Adrenal gland (tissue), 12 donors: ENCODE results near the gene BRSK2. TPM values are rescaled to one million over a fixed set of nuclear protein-coding genes. Genes with fewer than 3 reads are reported as not detected.

ENCODE experiments used
- DNase-seq, 7 donors: peaks; one replicate each; pipeline ENCODE4 v3.0.0-alpha.2; 2019 to 2020
- H3K27ac ChIP-seq, 5 donors: fragments of 200-600 bp; sonication (generic) in 4 of 5; 1 replicate in 3 of 5; 2 replicates in 2 of 5; pipeline versions ENCODE4 v1.5.1 to v1.8.0; 2016 to 2020; ENCODE audit warnings: mild to moderate bottlenecking in 1 of 5
- H3K27me3 ChIP-seq: fragments of 200-600 bp; 2 replicates; pipeline ENCODE4 v1.8.0; 2021
- H3K36me3 ChIP-seq, 2 donors: fragments of 200-600 bp; replicated peaks in 1 of 2; 1 replicate in 1 of 2; 2 replicates in 1 of 2; pipeline versions ENCODE4 v1.5.1 to v1.8.0; 2018 to 2022
- H3K4me1 ChIP-seq, 2 donors: fragments of 200-600 bp; replicated peaks in 1 of 2; 1 replicate in 1 of 2; 2 replicates in 1 of 2; pipeline versions ENCODE4 v1.5.1 to v1.8.0; 2018 to 2021
- H3K4me3 ChIP-seq, 4 donors: fragments of 200-600 bp; sonication (generic) in 3 of 4; one replicate each; pipeline ENCODE4 v1.5.1; 2016 to 2018
- H3K9me3 ChIP-seq, 3 donors: fragments of 200-600 bp; sonication (generic) in 1 of 3; replicated peaks in 1 of 3; 1 replicate in 2 of 3; 2 replicates in 1 of 3; pipeline versions ENCODE4 v1.5.1 to v1.8.0; 2016 to 2021
- CTCF ChIP-seq, 6 experiments: fragments of 450-650 bp in 4 of 6; fragments of 200-600 bp in 2 of 6; sonication (generic) in 1 of 6; IDR thresholded peaks; 1 replicate in 5 of 6; 2 replicates in 1 of 6; pipeline versions ENCODE4 v1.5.1 to v1.8.0; 2016 to 2021; ENCODE audit warnings: antibody characterized with exemption in 6 of 6, mild to moderate bottlenecking in 2 of 6, moderate library complexity in 1 of 6
- POLR2A ChIP-seq, 2 donors: fragments of 450-650 bp; IDR thresholded peaks; one replicate each; pipeline ENCODE4 v1.6.1; 2017; ENCODE audit warnings: antibody characterized with exemption in 2 of 2, mild to moderate bottlenecking in 2 of 2, moderate library complexity in 1 of 2
- WGBS, 4 donors: extraction: QIAGEN DNeasy Blood & Tissue Kit in 2 of 4; methylation state at CpG; one replicate each; pipeline versions ENCODE4 v1.1.5 to v1.1.7; 2013 to 2017; 5-methylcytosine and 5-hydroxymethylcytosine counted together
- intact Hi-C, 2 donors: fragments of 100-400 bp; cut with DNase I; formaldehyde crosslinking; loops; one replicate each; pipeline versions ENCODE4 v1.14.1 to v1.15.0; 2022 to 2023
- polyA plus RNA-seq, 3 donors: library from polyadenylated mRNA; stranded (reverse); fragments of 200-250 nt in 2 of 3; fragments of 350-450 nt in 1 of 3; fragmentation: Illumina TruSeq in 1 of 3; extraction: RNeasy Lipid Tissue Mini Kit (QIAGEN cat#74804) in 1 of 3; gene quantifications; one replicate each; pipeline ENCODE4 v1.2.3, GENCODE V29; 2013 to 2014
- total RNA-seq, 9 donors: library from RNA; depleted of rRNA in 4 of 9; stranded (reverse); fragments of >200 nt in 4 of 9; fragments of 120-200 nt in 1 of 9; fragmentation: NEBNext Ultra II Directional in 1 of 9; extraction: Animal tissue kit (Norgen Biotek cat#: 25700) in 1 of 9; gene quantifications; one replicate each; pipeline versions ENCODE4 v1.1.0 to v1.2.4, GENCODE V29; 2013 to 2023
- donor health status: healthy with polysubstance abuse.
- donor health status: Bipolar disorder and iron deficiency.
- donor health status: DM: yes; HTN: yes; CAD: no.
- donor health status: DM: no; HTN: no; CAD: no.
- donor health status: DM: no; HTN: no; CAD: no.
- donor health status: DM: yes; HTN: yes; CAD: no.

BRSK2 gene
- total and polyA plus RNA-seq, 12 donors, result 0.18 to 24.5 (median 1.4) TPM; not detected in 1

GRCh38 chr11:1450344-1450875 is 60.7 kb downstream of the BRSK2 start:
- H3K27me3 ChIP-seq, result peaks cover 3% of the 10 kb centered on the region
- H3K27ac ChIP-seq, result no peak overlapping the region
- no peak overlapping the region for H3K4me3 ChIP-seq
- H3K9me3 ChIP-seq, result no peaks in the 10 kb centered on the region
- DNase-seq, result no peak
- H3K36me3 ChIP-seq, result no peaks in the 10 kb centered on the region
- TF ChIP-seq POLR2A (IDR thresholded peaks at IDR 0.05) (no peak), CTCF (IDR thresholded peaks at IDR 0.05) (no peak)
- 79 to 100% (median 88%) methylated on average over 2 to 29 of the region's 29 CpGs for WGBS, 4 donors
- intact Hi-C loops, result no loop called here
- H3K4me1 ChIP-seq, result no peaks in the 10 kb centered on the region

GRCh38 chr11:1450949-1451710 is 61.4 kb downstream of the BRSK2 start:
- no peaks in the 10 kb centered on the region for H3K9me3 ChIP-seq
- TF ChIP-seq POLR2A (IDR thresholded peaks at IDR 0.05), result no peak
- no peak for TF ChIP-seq CTCF (IDR thresholded peaks at IDR 0.05)
- no peak for DNase-seq
- no peak overlapping the region for H3K27ac ChIP-seq
- H3K27me3 ChIP-seq, result peaks cover 3% of the 10 kb centered on the region
- intact Hi-C loops, result no loop called here
- peaks cover 0 to 3% of the 10 kb centered on the region in 2 donors for H3K4me1 ChIP-seq
- H3K4me3 ChIP-seq, result no peak overlapping the region
- WGBS, 4 donors, result 68 to 84% (median 75%) methylated on average over 9 to 22 of the region's 22 CpGs
- H3K36me3 ChIP-seq, result no peaks in the 10 kb centered on the region

- intact Hi-C loops, result no loop called here
- WGBS, 4 donors, result 71 to 87% (median 84%) methylated on average over 13 to 27 of the region's 27 CpGs
- Histone ChIP-seq H3K4me1 (peaks cover 0 to 9% of the 10 kb centered on the region in 2 donors), H3K36me3 (no peaks in the 10 kb centered on the region), H3K4me3 (no peak overlapping the region), H3K27me3 (peaks cover 3% of the 10 kb centered on the region), H3K9me3 (no peaks in the 10 kb centered on the region), H3K27ac (no peak overlapping the region)
- TF ChIP-seq POLR2A (IDR thresholded peaks at IDR 0.05) (no peak), CTCF (IDR thresholded peaks at IDR 0.05) (no peak)
- DNase-seq, result no peak
Observed at GRCh38 chr11:1451781-1452470, 62.2 kb downstream of the BRSK2 start.

GRCh38 chr11:1452744-1453143 is 63.0 kb downstream of the BRSK2 start:
- TF ChIP-seq POLR2A (IDR thresholded peaks at IDR 0.05) (no peak), CTCF (IDR thresholded peaks at IDR 0.05) (no peak)
- Histone ChIP-seq H3K27me3 (peaks cover 3% of the 10 kb centered on the region), H3K27ac (no peak overlapping the region), H3K36me3 (no peaks in the 10 kb centered on the region), H3K9me3 (no peaks in the 10 kb centered on the region), H3K4me3 (no peak overlapping the region), H3K4me1 (peaks cover 0 to 9% of the 10 kb centered on the region in 2 donors)
- WGBS, 4 donors, result 49 to 62% (median 52%) methylated on average over 12 to 13 of the region's 13 CpGs; no CpG with 5 or more reads in 1 of the 4 donors
- DNase-seq, result no peak
- intact Hi-C loops, result no loop called here
